SU-DHL-6 (cell line): ENCODE measurements around the gene CS.

Source experiments
- H2AFZ ChIP-seq: fragments of 200-600 bp; sonication (generic); 2 replicates; pipeline ENCODE4 v1.6.1; 2014; ENCODE audit warnings: low read depth, mild to moderate bottlenecking, moderate library complexity, mixed read lengths, antibody characterized with exemption, low read length; ENCODE audit not compliant: severe bottlenecking
- H3F3A ChIP-seq: fragments of 200-600 bp; shearing (Covaris generic); 2 replicates; pipeline ENCODE4 v1.6.0; 2016; ENCODE audit warnings: antibody characterized with exemption, mild to moderate bottlenecking; ENCODE audit not compliant: insufficient read depth
- H3K27ac ChIP-seq: fragments of 200-600 bp; sonication (generic); 2 replicates; pipeline ENCODE4 v1.5.1; 2016; ENCODE audit warnings: low read depth, mild to moderate bottlenecking, low read length, moderate library complexity, mixed read lengths
- H3K27me3 ChIP-seq: fragments of 200-600 bp; sonication (generic), shearing (Covaris generic); 2 replicates; pipeline ENCODE4 v1.6.0; 2014; ENCODE audit warnings: mild to moderate bottlenecking, low read length
- H3K36me3 ChIP-seq: fragments of 200-600 bp; sonication (generic); 2 replicates; pipeline ENCODE4 v1.6.1; 2014; ENCODE audit warnings: mild to moderate bottlenecking, low read length, mixed read lengths
- H3K4me2 ChIP-seq: fragments of 300-600, 200-600 bp; shearing (Covaris generic), sonication (generic); 2 replicates; pipeline ENCODE4 v1.6.0; 2014; ENCODE audit warnings: low read length, low read depth, mild to moderate bottlenecking; ENCODE audit not compliant: poor library complexity, severe bottlenecking
- H3K4me3 ChIP-seq: fragments of 200-600 bp; sonication (generic); 2 replicates; pipeline ENCODE4 v1.5.1; 2014; ENCODE audit warnings: antibody characterized with exemption, low read length, mild to moderate bottlenecking, mixed read lengths; ENCODE audit not compliant: insufficient read depth, poor library complexity, severe bottlenecking
- H3K79me2 ChIP-seq: fragments of 200-600 bp; sonication (generic); 2 replicates; pipeline ENCODE4 v1.6.1; 2014; ENCODE audit warnings: mild to moderate bottlenecking, low read length, moderate library complexity; ENCODE audit not compliant: insufficient read depth
- H3K9ac ChIP-seq: fragments of 200-600 bp; sonication (generic); 2 replicates; pipeline ENCODE4 v1.7.0; 2014; ENCODE audit warnings: mild to moderate bottlenecking, low read length
- H3K9me2 ChIP-seq: fragments of 200-600 bp; sonication (generic); replicated peaks from 2 replicates; pipeline ENCODE4 v1.6.1; 2014; ENCODE audit warnings: low read length; ENCODE audit not compliant: insufficient read depth
- H3K9me3 ChIP-seq: fragments of 200-600 bp; sonication (generic); 2 replicates; pipeline ENCODE4 v1.6.1; 2014; ENCODE audit warnings: low read length, mixed read lengths; ENCODE audit not compliant: insufficient read depth
- H4K20me1 ChIP-seq: fragments of 200-600 bp; sonication (generic); 2 replicates; pipeline ENCODE4 v1.6.1; 2014; ENCODE audit warnings: low read depth, mild to moderate bottlenecking, antibody characterized with exemption, low read length, moderate library complexity, mixed read lengths
- EZH2phosphoT487 ChIP-seq: fragments of 200-600 bp; sonication (generic), shearing (Covaris generic); conservative IDR thresholded peaks from 2 replicates; pipeline ENCODE4 v1.6.1; 2018; ENCODE audit warnings: mild to moderate bottlenecking, antibody characterized with exemption, low read length, moderate library complexity, mixed read lengths
- TF ChIP-seq, protein P1 (sequence below): fragments of 200-600 bp; sonication (generic); IDR thresholded peaks from one replicate; pipeline ENCODE4 v1.5.1; 2017; ENCODE audit warnings: antibody characterized with exemption, mild to moderate bottlenecking, low read length, moderate library complexity; ENCODE audit not compliant: insufficient read depth, poor library complexity, severe bottlenecking

CS gene

DNA sequence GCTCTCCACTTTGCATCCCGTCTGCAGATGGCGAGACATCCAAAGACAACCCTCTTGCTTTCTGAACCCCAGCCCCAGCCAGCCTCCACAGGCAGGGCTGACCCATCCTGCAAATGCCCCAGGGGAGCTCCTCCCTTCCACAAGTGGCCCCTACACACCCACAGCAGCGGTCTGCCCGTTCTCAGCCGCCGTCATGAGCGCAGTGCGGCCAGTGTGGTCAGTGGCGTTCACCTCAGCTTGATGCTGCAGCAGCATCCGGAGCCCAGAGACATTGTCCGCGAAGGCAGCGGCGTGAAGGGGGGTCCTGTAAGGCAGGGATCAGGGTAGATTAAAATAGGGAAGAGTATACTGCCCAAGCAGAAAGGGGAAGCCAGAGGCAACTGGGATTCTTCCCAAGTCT is 55.6 kb downstream of the CS start:
- no peak overlapping the region for H3K27ac ChIP-seq
- no peak overlapping the region for H3K9ac ChIP-seq
- no peak overlapping the region for H3K4me3 ChIP-seq
- H3K4me2 ChIP-seq, result no peak overlapping the region
- no peaks in the 10 kb centered on the region for H3K27me3 ChIP-seq
- no peaks in the 10 kb centered on the region for H3K79me2 ChIP-seq
- no peaks in the 10 kb centered on the region for H3K36me3 ChIP-seq
- H2AFZ ChIP-seq, result no peak overlapping the region
- H4K20me1 ChIP-seq, result no peaks in the 10 kb centered on the region
- no peaks in the 10 kb centered on the region for H3K9me3 ChIP-seq
- TF ChIP-seq, protein P1, sequence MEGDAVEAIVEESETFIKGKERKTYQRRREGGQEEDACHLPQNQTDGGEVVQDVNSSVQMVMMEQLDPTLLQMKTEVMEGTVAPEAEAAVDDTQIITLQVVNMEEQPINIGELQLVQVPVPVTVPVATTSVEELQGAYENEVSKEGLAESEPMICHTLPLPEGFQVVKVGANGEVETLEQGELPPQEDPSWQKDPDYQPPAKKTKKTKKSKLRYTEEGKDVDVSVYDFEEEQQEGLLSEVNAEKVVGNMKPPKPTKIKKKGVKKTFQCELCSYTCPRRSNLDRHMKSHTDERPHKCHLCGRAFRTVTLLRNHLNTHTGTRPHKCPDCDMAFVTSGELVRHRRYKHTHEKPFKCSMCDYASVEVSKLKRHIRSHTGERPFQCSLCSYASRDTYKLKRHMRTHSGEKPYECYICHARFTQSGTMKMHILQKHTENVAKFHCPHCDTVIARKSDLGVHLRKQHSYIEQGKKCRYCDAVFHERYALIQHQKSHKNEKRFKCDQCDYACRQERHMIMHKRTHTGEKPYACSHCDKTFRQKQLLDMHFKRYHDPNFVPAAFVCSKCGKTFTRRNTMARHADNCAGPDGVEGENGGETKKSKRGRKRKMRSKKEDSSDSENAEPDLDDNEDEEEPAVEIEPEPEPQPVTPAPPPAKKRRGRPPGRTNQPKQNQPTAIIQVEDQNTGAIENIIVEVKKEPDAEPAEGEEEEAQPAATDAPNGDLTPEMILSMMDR, result no peak
- TF ChIP-seq EZH2phosphoT487, result no peak
- H3K9me2 ChIP-seq, result no peaks in the 10 kb centered on the region
- no peaks in the 10 kb centered on the region for H3F3A ChIP-seq

DNA sequence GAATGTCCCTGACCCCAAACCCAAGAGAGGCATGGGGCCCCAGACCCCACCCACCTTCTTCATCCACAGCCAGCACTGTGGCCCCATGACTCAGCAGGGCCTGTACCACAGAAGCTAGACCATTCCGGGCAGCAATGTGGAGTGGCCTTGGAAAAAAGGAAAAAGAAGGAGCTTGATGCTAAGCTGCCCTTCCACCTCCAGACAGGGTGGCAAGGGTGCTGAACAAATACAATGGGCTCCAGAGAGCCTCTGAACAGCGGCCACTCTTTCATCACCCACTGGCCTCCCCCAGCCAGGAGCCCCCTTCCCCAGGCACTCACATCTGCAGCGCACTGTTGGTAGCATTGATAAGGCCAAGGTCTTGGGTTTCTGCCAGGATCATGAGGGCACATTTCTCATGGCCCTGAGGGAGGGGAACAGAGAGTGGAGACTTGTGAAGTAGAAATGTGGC is 56.4 kb downstream of the CS start:
- Histone ChIP-seq H3K27ac (no peak overlapping the region), H4K20me1 (no peaks in the 10 kb centered on the region)

DNA sequence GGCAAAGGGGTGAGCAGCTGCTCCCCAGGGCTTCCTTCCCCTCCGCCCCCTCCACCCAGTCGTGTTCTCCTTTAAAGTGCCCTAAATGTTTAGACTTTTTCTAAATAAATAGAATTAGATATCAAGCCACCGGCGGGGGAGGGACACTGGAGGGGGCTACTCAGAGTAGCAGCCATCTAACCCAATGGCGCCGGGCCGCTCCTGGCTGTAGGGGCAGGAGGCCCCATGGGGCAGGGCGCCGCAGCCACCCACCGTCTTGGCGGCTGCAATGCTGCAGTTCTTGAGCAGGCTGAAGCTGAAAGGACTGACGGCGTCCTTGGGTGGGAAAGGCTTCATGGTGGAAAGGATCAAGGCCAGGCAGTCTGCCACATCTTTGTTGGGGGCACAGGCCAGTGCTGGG is 57.1 kb downstream of the CS start:
- no peak for TF ChIP-seq EZH2phosphoT487
- TF ChIP-seq, protein P1, result no peak
- Histone ChIP-seq H3K9me2 (no peaks in the 10 kb centered on the region), H4K20me1 (no peaks in the 10 kb centered on the region), H3K4me2 (no peak overlapping the region), H3K27ac (no peak overlapping the region), H2AFZ (no peak overlapping the region), H3K36me3 (no peaks in the 10 kb centered on the region), H3K9me3 (no peaks in the 10 kb centered on the region), H3K27me3 (no peaks in the 10 kb centered on the region), H3F3A (no peaks in the 10 kb centered on the region), H3K9ac (no peak overlapping the region), H3K4me3 (no peak overlapping the region), H3K79me2 (no peaks in the 10 kb centered on the region)

More for the DNA sequence above, 56.4 kb downstream of the CS start:
- no peak overlapping the region for H3K4me2 ChIP-seq
- no peaks in the 10 kb centered on the region for H3F3A ChIP-seq
- H3K9me2 ChIP-seq, result no peaks in the 10 kb centered on the region
- no peak overlapping the region for H3K9ac ChIP-seq
- H3K79me2 ChIP-seq, result no peaks in the 10 kb centered on the region
- H3K9me3 ChIP-seq, result no peaks in the 10 kb centered on the region
- no peak overlapping the region for H2AFZ ChIP-seq
- H3K36me3 ChIP-seq, result no peaks in the 10 kb centered on the region
- H3K4me3 ChIP-seq, result no peak overlapping the region
- no peaks in the 10 kb centered on the region for H3K27me3 ChIP-seq
- TF ChIP-seq, protein P1, result no peak
- TF ChIP-seq EZH2phosphoT487, result no peak
